ENCODE results near the gene LIME1.

- TF ChIP-seq RAD21 (IDR thresholded peaks at IDR 0.05 in 1 of 2, conservative IDR thresholded peaks at IDR 0.05 in 1 of 2; ENCODE audit: low read depth in 2 of 2, low read length in 2 of 2) (no peak), CTCF (IDR thresholded peaks at IDR 0.05; ENCODE audit: control extremely low read depth in 1 of 3, insufficient read depth in 1 of 3, low read depth in 1 of 3, low read length in 3 of 3) (no peak), EP300 (IDR thresholded peaks at IDR 0.05; ENCODE audit: borderline replicate concordance in 1 of 2, low read depth in 2 of 2, low read length in 2 of 2) (no peak), POLR2A (IDR thresholded peaks at IDR 0.05; ENCODE audit: control extremely low read depth in 1 of 2, low read depth in 2 of 2, low read length in 2 of 2) (no peak), TAF1 (IDR thresholded peaks at IDR 0.05; ENCODE audit: low read depth, low read length) (no peak), JUND (IDR thresholded peaks at IDR 0.05; ENCODE audit: low read length) (no peak), HDAC2 (IDR thresholded peaks at IDR 0.05; ENCODE audit: borderline replicate concordance in 1 of 2, low read depth in 2 of 2, low read length in 2 of 2) (no peak), SIN3A (conservative IDR thresholded peaks at IDR 0.05 in 1 of 2, IDR thresholded peaks at IDR 0.05 in 1 of 2; ENCODE audit: low read depth in 1 of 2, low read length in 2 of 2) (no peak), CBX5 (IDR thresholded peaks at IDR 0.05; ENCODE audit: low read depth, low read length) (no peak)
- TF ChIP-seq, protein P1, sequence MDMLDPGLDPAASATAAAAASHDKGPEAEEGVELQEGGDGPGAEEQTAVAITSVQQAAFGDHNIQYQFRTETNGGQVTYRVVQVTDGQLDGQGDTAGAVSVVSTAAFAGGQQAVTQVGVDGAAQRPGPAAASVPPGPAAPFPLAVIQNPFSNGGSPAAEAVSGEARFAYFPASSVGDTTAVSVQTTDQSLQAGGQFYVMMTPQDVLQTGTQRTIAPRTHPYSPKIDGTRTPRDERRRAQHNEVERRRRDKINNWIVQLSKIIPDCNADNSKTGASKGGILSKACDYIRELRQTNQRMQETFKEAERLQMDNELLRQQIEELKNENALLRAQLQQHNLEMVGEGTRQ (IDR thresholded peaks at IDR 0.05; ENCODE audit: low read length): no peak
- TF ChIP-seq, protein P2, sequence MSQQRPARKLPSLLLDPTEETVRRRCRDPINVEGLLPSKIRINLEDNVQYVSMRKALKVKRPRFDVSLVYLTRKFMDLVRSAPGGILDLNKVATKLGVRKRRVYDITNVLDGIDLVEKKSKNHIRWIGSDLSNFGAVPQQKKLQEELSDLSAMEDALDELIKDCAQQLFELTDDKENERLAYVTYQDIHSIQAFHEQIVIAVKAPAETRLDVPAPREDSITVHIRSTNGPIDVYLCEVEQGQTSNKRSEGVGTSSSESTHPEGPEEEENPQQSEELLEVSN (IDR thresholded peaks at IDR 0.05): no peak
Observed at GRCh38 chr20:63778034-63778752, 41.7 kb downstream of the LIME1 start.
